Neural progenitor cell (in vitro differentiated cells): ENCODE measurements around the gene FADS2. TPM values are rescaled to one million over a fixed set of nuclear protein-coding genes. Genes with fewer than 3 reads are reported as not detected.

Source experiments
- DNase-seq: peaks from one replicate; pipeline ENCODE4 v3.0.0-alpha.2; 2016; ENCODE audit warnings: low spot score
- H2AFZ ChIP-seq: fragments of 200-600 bp; sonication (generic); replicated peaks from 2 replicates; pipeline ENCODE4 v1.6.1; 2016; ENCODE audit warnings: antibody characterized with exemption
- H3F3A ChIP-seq: fragments of 200-600 bp; sonication (generic); 2 replicates; pipeline ENCODE4 v1.6.1; 2016; ENCODE audit warnings: antibody characterized with exemption, low read depth
- H3K27ac ChIP-seq: fragments of 200-600 bp; sonication (generic); 2 replicates; pipeline ENCODE4 v1.5.1; 2016; ENCODE audit warnings: mild to moderate bottlenecking
- H3K27me3 ChIP-seq: fragments of 200-600 bp; sonication (generic); 2 replicates; pipeline ENCODE4 v1.6.1; 2016; ENCODE audit warnings: mild to moderate bottlenecking, moderate library complexity
- H3K36me3 ChIP-seq: fragments of 200-600 bp; sonication (generic); 2 replicates; pipeline ENCODE4 v1.5.1; 2016
- H3K4me1 ChIP-seq: fragments of 200-600 bp; sonication (generic); 2 replicates; pipeline ENCODE4 v1.6.1; 2016; ENCODE audit warnings: mixed run types
- H3K4me2 ChIP-seq: fragments of 200-600 bp; sonication (generic); 2 replicates; pipeline ENCODE4 v1.6.1; 2016
- H3K4me3 ChIP-seq: fragments of 200-600 bp; sonication (generic); 2 replicates; pipeline ENCODE4 v1.5.1; 2016
- H3K79me2 ChIP-seq: fragments of 200-600 bp; sonication (generic); 2 replicates; pipeline ENCODE4 v1.6.1; 2016; ENCODE audit warnings: low read depth
- H3K9ac ChIP-seq: fragments of 200-600 bp; sonication (generic); 2 replicates; pipeline ENCODE4 v1.6.1; 2016
- H3K9me3 ChIP-seq: fragments of 200-600 bp; sonication (generic); 2 replicates; pipeline ENCODE4 v1.5.1; 2016; ENCODE audit warnings: low read depth
- H4K20me1 ChIP-seq: fragments of 200-600 bp; sonication (generic); 2 replicates; pipeline ENCODE4 v1.6.1; 2016; ENCODE audit warnings: low read depth
- H3K27ac Mint-ChIP-seq: 3 replicates; pipeline ENCODE4 v1.8.0; 2021; ENCODE audit warnings: mixed read lengths
- H3K27me3 Mint-ChIP-seq: 2 replicates; pipeline ENCODE4 v1.8.0; 2022; ENCODE audit warnings: low read depth, mild to moderate bottlenecking, inconsistent platforms, moderate library complexity, mixed read lengths; ENCODE audit not compliant: insufficient read depth
- H3K36me3 Mint-ChIP-seq: 3 replicates; pipeline ENCODE4 v1.8.0; 2021; ENCODE audit warnings: mixed read lengths
- H3K4me1 Mint-ChIP-seq: 3 replicates; pipeline ENCODE4 v1.8.0; 2021; ENCODE audit warnings: mixed read lengths
- H3K4me3 Mint-ChIP-seq: 3 replicates; pipeline ENCODE4 v1.8.0; 2021; ENCODE audit warnings: mild to moderate bottlenecking, moderate library complexity, mixed read lengths
- H3K9me3 Mint-ChIP-seq: 3 replicates; pipeline ENCODE4 v1.8.0; 2020; ENCODE audit warnings: mixed read lengths
- CTCF ChIP-seq: fragments of 200-600 bp; sonication (generic); IDR thresholded peaks from 2 replicates; pipeline ENCODE4 v1.5.1; 2017; ENCODE audit warnings: antibody characterized with exemption, mild to moderate bottlenecking
- EZH2 ChIP-seq: fragments of 200-600 bp; sonication (generic); IDR thresholded peaks from 2 replicates; pipeline ENCODE4 v1.6.1; 2017; ENCODE audit warnings: antibody characterized with exemption, mild to moderate bottlenecking, moderate library complexity
- EZH2phosphoT487 ChIP-seq: fragments of 200-600 bp; sonication (generic); IDR thresholded peaks from 2 replicates; pipeline ENCODE4 v1.6.1; 2017; ENCODE audit warnings: antibody characterized with exemption
- total RNA-seq: library from RNA; depleted of rRNA; stranded (reverse); fragments of >200 nt; gene quantifications from 2 replicates; pipeline ENCODE4 v1.2.3, GENCODE V29; 2015; ENCODE audit warnings: low replicate concordance

Gene FADS2
- total RNA-seq, 1 donor from 2014 or later, result 233 TPM

- H3K27ac ChIP-seq, result no peak overlapping the region
- no peak overlapping the region for H3K4me2 ChIP-seq
- TF ChIP-seq EZH2, result no peak
- no peak for TF ChIP-seq CTCF
- no peak for TF ChIP-seq EZH2phosphoT487
- Mint-ChIP-seq H3K27ac (no peak overlapping the region), H3K9me3 (no peaks in the 10 kb centered on the region), H3K36me3 (no peaks in the 10 kb centered on the region), H3K4me1 (peaks cover 13% of the 10 kb centered on the region), H3K4me3 (no peak overlapping the region), H3K27me3 (peaks cover 5% of the 10 kb centered on the region)
- H3K9me3 ChIP-seq, result no peaks in the 10 kb centered on the region
- DNase-seq, result no peak
- H3K4me1 ChIP-seq, result peaks cover 4% of the 10 kb centered on the region
- no peaks in the 10 kb centered on the region for H3K36me3 ChIP-seq
- no peak overlapping the region for H3K9ac ChIP-seq
- peaks cover 5% of the 10 kb centered on the region for H3F3A ChIP-seq
- H3K79me2 ChIP-seq, result no peaks in the 10 kb centered on the region
- peaks cover 14% of the 10 kb centered on the region for H3K27me3 ChIP-seq
- no peak overlapping the region for H3K4me3 ChIP-seq
- peaks cover 3% of the 10 kb centered on the region for H4K20me1 ChIP-seq
- H2AFZ ChIP-seq, result no peak overlapping the region
Measured at GRCh38 chr11:61874853-61875252, 46.8 kb downstream of the FADS2 start.

- H3K27me3 Mint-ChIP-seq, result peaks cover 4% of the 10 kb centered on the region
- no peak for DNase-seq
- no peaks in the 10 kb centered on the region for H3K36me3 ChIP-seq
Measured at GRCh38 chr11:61875698-61876097, 47.6 kb downstream of the FADS2 start.

GRCh38 chr11:61879152-61879551 lies 51.1 kb downstream of the FADS2 start:
- peaks cover 4% of the 10 kb centered on the region for H3K4me1 ChIP-seq
- H3K9me3 ChIP-seq, result no peaks in the 10 kb centered on the region
- DNase-seq, result no peak
- no peak for TF ChIP-seq EZH2phosphoT487
- no peak for TF ChIP-seq EZH2
- no peak for TF ChIP-seq CTCF
- no peaks in the 10 kb centered on the region for H3K27me3 Mint-ChIP-seq
- H2AFZ ChIP-seq, result no peak overlapping the region
- H3K9ac ChIP-seq, result no peak overlapping the region
- no peaks in the 10 kb centered on the region for H3K36me3 ChIP-seq
- H3K4me2 ChIP-seq, result no peak overlapping the region
- no peak overlapping the region for H3K27ac ChIP-seq
- no peaks in the 10 kb centered on the region for H3F3A ChIP-seq
- no peaks in the 10 kb centered on the region for H3K36me3 Mint-ChIP-seq
- peaks cover 2% of the 10 kb centered on the region for H3K9me3 Mint-ChIP-seq
- no peaks in the 10 kb centered on the region for H4K20me1 ChIP-seq
- peaks cover 18% of the 10 kb centered on the region for H3K4me1 Mint-ChIP-seq
- no peaks in the 10 kb centered on the region for H3K79me2 ChIP-seq
- H3K4me3 ChIP-seq, result no peak overlapping the region
- H3K27me3 ChIP-seq, result no peaks in the 10 kb centered on the region
- no peak overlapping the region for H3K4me3 Mint-ChIP-seq
- no peak overlapping the region for H3K27ac Mint-ChIP-seq

More at GRCh38 chr11:61875698-61876097, 47.6 kb downstream of the FADS2 start:
- Mint-ChIP-seq H3K27ac (no peak overlapping the region), H3K9me3 (peaks cover 2% of the 10 kb centered on the region), H3K4me1 (peaks cover 16% of the 10 kb centered on the region), H3K4me3 (no peak overlapping the region), H3K36me3 (no peaks in the 10 kb centered on the region)
- H3K4me1 ChIP-seq, result no peaks in the 10 kb centered on the region
- H3K27me3 ChIP-seq, result peaks cover 14% of the 10 kb centered on the region
- no peak overlapping the region for H3K4me2 ChIP-seq
- H3K9ac ChIP-seq, result no peak overlapping the region
- no peaks in the 10 kb centered on the region for H3F3A ChIP-seq
- TF ChIP-seq EZH2, result no peak
- TF ChIP-seq CTCF, result no peak
- TF ChIP-seq EZH2phosphoT487, result no peak
- no peaks in the 10 kb centered on the region for H3K79me2 ChIP-seq
- no peaks in the 10 kb centered on the region for H3K9me3 ChIP-seq
- no peak overlapping the region for H3K27ac ChIP-seq
- no peak overlapping the region for H3K4me3 ChIP-seq
- no peaks in the 10 kb centered on the region for H4K20me1 ChIP-seq
- H2AFZ ChIP-seq, result no peak overlapping the region
